Left kidney (tissue), 8 donors: ENCODE results near the gene GCLC. TPM values are rescaled to one million over a fixed set of nuclear protein-coding genes. Genes with fewer than 3 reads are reported as not detected.
"Not testable (repeated sequence)": the region's sequence is repeated elsewhere in the genome, so short reads cannot be mapped to it uniquely, and the experiment has no call there.

Experiments used
- DNase-seq: peaks from one replicate; pipeline ENCODE4 v3.0.0-alpha.2; 2013
- long read RNA-seq, 8 donors: transcript quantifications; one replicate each; lab custom pipeline, GENCODE V29; 2026
- polyA plus RNA-seq: library from polyadenylated mRNA; unstranded; fragments of 120-200 nt; gene quantifications from one replicate; pipeline ENCODE4 v1.2.1, GENCODE V29; 2013; ENCODE audit not compliant: insufficient read length

The GCLC gene
- polyA plus RNA-seq: 29.5 TPM
- long read RNA-seq, donor 1, partial matches to known transcripts: 0 of 2 reads
- long read RNA-seq, donor 1, other reads (novel, unspliced or antisense): 0 of 2 reads
- long read RNA-seq, donor 2, partial matches to known transcripts: 0 of 1 reads
- long read RNA-seq, donor 2, other reads (novel, unspliced or antisense): 0 of 1 reads
- long read RNA-seq, donor 3, transcript GCLC-215 (16 exons, 3,785 nt): major isoform, 6 of 12 reads
- long read RNA-seq, donor 3, partial matches to known transcripts: 5 of 12 reads
- long read RNA-seq, donor 3, other reads (novel, unspliced or antisense): 0 of 12 reads
- long read RNA-seq, donor 4: 0 reads
- long read RNA-seq, donor 5, transcript GCLC-215 (16 exons, 3,785 nt): major isoform, 5 of 6 reads
- long read RNA-seq, donor 5, partial matches to known transcripts: 0 of 6 reads
- long read RNA-seq, donor 5, other reads (novel, unspliced or antisense): 0 of 6 reads
- long read RNA-seq, donor 6: 0 reads
- long read RNA-seq, donor 7, partial matches to known transcripts: 0 of 1 reads
- long read RNA-seq, donor 7, other reads (novel, unspliced or antisense): 0 of 1 reads
- long read RNA-seq, donor 8, partial matches to known transcripts: 0 of 1 reads
- long read RNA-seq, donor 8, other reads (novel, unspliced or antisense): 0 of 1 reads

DNA sequence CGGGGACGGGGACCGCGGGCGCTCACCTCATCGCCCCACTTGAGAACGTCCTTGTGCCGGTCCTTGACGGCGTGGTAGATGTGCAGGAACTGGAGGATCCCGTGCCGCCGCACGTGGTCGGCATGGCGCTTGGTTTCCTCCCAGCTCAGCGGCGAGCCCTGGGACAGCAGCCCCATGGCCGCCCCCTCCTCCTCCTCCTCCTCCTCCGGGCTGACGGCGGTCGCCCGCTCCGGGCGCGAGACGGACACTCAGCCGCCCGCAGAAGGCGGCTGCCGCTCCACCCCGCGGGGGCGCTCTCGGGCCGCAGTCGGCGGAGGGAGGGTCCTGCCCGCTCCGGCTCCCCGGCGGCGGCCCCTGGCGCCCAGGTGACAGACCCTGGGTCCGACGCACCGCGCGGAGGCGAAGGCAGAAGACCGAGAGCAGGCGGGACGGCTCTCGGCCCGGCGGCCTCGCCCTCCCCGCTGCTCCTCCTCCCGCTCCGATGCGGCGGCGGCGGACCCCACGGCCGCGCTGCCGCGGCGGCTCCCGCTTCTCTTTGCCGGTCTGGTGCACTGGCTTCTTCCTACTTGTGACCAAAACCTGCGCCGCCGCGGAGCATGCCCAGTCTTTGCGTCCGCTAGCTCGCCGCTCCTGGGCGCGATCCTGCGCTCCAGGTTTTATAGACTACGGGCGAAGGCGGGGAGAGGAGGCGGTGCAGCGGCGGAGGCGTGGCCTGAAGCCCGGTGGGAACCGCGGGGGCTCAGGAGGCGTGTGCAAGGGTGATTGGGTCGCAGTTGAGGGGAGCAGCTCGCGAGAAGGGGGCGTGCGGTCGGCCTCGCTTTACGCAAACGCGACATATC is at the start of gene GCLC:
Gene GCLC, minus strand, starts transcription at position 632 of the 839 bp plus-strand sequence. Its CDS starts 456 bp downstream, at position 176.
- peak; percentile 94 for DNase-seq

DNA sequence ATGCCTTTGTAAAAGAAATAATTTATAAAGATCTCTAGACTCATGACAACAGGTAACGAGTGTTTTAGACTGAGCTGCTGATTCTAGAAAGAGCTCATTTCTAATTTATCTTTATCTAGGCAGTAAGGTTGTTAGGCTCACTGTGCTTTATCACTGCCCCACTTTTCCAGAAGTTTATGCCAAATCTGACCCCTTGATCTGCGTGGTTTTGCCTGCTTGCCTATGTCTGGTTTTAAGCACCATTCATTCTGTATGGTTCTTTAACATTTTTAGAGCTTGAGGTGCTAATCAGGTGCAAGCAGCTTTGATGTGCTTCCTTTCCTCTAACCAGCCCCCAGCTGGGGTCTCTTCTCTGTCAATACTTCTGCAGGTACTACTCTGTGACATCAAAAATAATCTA is 49.7 kb upstream of the GCLC start:
- DNase-seq: no peak

DNA sequence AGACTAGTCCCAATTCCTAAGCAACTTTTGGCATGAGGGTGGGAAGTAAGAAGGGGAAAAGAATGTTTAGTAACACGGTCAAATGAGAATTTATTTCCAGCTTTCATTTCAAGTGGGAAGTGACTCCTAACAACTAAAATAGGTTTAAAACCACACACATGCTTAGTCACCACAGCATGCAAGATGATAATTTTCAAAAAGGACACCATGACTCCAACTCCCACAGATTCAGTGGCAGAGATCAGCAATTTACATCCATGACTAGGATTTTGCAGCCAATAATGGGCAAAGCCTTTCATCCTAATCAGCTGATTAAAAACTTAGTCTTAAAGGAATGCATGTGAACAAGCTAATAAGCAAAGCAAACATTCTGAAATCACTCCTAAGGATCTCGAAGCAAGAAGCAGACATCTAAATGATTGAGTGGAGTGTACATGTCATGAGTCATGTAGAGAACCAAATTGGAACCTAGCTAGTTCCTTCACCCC is 48.1 kb upstream of the GCLC start:
- no peak for DNase-seq

DNA sequence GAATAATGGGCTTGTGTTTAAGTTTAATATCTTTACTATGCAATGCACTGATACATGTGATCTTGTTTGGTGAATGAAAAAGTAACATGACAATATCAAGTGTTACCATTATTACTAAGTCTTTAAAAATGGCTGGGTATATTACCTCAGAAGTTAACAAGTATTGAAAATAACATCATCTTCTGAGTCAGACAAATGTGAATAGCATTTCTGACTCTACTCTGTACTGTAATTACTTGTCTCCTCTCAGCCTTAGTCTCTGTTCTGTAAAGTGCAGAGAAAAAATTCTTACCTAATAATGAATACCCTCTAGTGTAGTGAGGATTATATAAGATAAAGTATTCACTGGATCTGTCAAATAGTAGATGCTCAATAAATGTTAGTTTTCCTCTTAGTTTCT is 47.0 kb upstream of the GCLC start:
- no peak for DNase-seq

DNA sequence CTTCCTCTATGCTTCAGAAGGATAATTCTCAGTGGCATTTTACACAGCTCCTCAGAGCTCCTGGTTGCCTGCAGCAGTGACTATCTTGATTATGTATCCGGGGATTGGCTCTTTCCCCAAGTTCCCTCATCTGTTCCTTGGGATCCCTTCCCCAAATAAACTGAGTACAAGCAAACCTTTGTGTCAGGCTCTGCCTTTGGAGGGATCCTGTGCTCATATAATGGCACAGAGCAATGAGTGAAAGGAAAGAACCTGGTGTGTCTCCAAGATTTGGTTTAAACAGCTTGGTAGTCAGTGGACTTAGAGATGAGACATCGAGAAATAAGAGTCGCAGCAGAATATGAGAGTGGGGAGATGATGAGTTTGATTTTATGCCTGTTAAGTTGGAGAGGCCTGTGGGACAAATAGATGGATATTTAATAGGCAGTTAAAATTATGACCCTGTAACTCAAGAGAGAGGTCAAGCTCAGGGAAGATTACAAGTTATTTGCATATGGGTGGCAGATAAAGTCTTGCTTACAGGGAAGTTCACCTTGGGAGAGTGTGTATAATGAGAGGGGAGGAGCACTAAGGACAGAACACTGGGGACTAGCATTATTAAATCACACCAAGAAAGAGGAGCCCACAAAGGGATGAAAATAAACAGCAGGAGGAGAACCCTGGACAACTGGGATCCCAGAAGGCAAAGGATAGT is 44.1 kb upstream of the GCLC start:
- no peak for DNase-seq

DNA sequence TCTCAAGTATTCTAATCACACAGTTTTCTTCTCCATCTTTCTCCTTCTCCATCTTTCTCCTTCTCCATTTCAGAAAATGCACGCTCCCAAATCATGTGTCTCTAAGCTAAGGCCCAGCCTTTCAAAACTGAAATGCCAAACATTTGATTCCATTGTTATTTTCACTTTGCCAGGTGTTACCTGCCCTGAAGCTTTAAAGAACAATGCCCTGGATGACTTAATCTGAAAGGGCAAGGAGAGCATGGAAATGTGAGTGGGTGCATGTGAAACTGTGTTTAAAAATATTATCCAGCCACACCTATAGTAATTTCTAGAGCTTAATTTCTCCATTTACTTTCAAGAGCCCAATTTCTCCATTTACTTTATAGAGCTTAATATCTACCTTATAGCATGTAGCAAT is 42.4 kb upstream of the GCLC start:
- no peak for DNase-seq

DNA sequence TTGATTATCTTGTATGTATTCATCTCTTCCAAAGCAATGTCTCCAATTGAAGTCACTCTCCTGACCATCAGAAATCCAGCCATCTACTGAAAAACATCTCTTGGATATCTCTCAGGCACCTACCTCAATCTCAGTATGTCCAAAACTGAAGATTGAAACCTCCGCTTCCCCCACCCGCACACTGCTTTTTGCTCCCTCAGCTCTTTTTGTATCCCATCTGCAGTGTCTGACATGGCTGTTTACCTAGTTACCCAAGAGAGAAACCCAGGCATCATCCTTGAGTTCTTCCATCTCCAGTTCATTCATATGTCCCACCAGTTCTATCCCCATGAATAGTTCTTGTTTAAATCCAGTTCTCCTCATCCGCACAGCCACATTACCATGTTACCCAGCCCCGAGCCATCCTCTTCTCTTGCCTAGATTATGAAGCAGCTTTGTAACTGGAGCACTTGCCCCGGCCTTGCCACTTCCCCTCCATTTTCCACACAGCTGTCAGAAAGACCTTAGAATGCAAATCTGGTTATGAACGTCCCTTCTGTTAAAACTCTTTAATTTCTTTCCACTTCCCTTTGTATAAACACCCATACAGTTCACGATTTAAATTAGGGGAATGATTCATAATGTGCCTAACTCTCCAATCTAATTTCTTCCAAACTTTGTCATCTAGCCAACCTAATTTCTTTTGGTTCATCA is 40.5 kb upstream of the GCLC start:
- no peak for DNase-seq

DNA sequence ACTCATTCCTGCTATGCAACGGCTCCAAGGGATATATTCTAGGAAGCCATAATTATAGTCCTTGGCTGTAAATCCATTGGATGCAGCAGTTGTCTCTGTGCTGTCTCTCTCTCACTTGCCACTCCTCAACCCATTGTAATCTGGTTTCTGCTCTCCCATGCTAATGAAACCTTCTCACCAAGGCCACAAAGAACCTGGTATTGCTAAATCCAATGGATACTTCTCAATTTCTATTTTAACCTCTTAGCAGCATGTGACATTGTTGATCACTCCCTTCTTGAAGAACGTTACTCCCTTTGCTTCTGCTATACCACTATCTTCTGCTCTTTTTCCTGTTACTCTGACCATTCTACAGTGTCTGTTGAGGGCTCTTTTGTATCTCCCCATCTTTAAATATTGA is 39.8 kb upstream of the GCLC start:
- no peak for DNase-seq

DNA sequence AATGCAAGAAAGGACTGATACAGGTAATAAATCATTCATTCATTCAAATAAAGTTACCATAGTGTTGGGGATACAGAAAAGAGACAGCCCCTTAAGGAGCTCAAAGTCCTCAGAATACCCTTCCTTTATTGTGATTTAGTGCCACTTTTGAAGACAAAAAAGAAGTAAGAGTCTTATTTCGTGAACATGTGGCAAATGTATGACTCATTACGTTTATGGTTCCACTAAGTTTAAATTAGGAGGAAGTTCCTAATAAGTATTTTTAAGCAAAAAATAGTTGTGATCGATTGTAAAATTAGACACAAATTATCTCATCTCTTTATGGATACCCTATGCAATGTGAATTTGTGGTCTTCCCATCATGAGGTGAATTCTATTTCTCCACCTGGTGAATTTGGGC is 38.5 kb upstream of the GCLC start:
- DNase-seq: no peak

DNA sequence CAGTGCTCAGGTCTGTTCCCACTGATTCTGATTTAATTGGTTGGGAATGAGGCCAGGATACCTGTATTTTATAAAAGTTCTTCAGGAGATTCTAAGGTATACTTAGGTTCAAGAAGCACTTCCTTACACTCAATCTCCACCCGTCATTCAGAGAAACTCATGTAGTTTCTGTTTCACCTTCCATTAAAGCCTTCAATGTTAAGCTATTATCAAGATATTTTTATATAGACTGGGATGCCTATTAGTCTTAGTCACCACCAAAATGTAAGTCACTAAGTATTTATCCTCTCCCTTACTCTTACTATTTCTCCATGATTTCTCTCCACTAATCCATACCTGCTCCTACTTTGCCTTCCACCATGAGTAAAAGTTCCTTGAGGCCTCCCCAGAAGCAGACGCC is 38.1 kb upstream of the GCLC start:
- no peak for DNase-seq

DNA sequence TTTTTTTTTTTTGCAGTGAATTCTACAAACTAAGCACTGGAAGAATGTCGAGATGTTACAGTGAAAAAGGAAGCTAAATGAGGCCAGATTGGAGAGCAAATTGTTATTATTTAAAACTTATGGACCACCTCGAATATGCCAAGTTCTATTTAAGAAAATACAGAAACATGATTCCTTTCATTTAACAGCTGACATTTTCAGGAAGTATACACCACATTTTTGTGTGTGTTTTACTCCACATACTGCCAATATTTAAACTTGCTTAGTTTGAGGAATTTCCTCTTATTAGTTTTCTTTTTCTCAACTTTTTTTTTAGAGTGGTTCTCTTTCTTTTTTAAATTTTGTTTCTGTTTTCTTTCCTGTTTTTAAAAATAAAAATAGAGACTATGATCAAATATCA is 37.0 kb upstream of the GCLC start:
- peak; percentile 19 for DNase-seq

DNA sequence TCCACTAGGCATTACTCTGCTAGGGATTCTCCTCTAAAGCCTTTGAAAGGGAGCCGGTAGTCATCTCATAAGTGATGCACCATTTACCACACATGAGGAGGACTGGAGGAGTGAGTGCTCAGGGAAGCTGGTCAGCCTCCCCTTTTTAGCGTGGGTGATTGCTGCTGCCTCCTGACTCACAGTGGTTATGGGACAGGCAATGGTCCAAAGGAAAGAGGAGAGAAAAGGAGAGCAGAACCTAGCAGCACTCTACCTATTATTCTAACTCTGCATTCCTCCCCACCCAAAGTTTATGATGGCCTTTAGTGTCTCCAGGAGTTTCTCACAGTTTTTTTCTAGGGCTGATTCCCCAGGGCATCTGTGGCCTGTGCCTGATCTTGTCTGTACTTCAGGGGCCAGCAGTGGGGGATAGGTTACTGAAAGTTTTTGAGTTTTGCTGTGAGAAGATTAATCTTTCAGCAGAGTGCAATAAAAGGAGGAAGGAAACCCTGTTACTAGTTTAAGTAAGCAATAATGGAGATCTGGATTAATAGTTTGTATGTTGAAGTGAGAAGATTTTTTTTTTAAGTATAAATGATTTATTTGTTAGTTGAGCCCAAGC is 36.4 kb upstream of the GCLC start:
- DNase-seq: peak; percentile 21

DNA sequence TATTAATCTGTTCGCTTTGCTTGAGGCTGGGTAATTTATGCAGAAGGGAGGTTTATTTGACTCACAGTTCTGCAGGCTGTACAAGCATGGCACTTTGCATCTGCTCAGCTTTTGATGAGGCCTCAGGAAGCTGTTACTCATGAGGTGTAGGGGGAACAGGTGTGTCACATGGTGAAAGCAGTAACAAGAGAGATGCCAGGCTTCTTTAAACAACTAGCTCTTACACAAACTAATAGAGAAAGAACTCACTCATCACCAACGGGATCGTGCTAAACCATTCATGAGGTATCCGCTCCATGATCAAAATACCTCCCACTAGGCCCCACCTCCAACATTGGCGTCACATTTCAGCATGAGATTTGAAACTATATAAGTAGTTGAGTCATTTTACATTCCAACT is 34.4 kb upstream of the GCLC start:
- no peak for DNase-seq

DNA sequence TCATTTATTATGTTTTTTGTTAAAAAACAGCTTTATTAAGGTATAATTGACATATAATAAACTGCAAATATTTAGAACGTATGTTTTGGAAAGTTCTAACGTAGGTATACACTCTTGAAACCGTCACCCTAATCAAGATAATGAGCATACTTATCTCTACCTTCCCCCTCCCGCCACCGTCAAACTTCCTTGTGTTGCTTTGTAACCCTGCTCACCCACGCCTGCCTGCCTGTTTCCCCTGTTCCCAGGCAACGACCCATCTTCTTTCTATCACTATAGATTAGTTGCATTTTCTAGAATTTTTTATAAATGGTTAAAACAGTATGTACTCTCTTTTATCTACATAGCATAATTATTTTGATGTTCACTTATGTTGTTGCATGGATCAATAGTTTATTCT is 33.5 kb upstream of the GCLC start:
- DNase-seq: no peak

DNA sequence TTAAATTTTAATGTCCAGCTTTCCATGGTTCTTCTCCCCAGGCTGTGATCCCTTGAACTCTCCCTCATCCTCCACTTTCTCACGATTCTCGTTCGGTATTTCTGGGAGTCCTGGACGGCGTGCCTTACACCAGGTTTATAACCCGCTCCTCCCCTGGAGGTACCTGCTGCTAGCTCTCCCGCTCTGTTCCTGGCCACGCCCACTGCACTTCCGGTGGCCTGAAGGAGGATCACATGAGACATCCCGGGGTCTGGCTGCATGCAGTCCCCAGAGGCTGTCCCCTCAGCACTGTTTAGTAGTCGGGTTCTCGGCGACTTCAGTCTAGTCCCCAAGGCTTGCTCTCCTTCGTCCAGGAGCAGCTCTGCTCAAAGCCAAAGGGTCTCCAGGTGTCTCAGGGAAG is 28.4 kb upstream of the GCLC start:
- DNase-seq: no peak

DNA sequence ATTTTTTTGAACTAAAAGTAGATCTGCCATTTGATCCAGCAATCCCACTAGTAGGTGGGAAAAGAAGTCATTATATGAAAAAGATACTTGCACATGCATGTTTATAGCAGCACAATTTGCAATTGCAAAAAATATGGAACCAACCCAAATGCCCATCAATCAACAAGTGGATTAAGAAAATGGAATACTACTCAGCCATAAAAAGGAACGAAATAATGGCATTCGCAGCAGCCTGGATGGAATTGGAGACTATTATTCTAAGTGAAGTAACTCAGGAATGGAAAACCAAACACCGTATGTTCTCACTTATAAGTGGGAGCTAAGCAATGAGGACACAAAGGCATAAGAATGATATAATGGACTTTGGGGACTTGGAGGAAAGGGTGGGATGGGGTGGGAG is 27.5 kb upstream of the GCLC start:
- DNase-seq: not testable (repeated sequence)

DNA sequence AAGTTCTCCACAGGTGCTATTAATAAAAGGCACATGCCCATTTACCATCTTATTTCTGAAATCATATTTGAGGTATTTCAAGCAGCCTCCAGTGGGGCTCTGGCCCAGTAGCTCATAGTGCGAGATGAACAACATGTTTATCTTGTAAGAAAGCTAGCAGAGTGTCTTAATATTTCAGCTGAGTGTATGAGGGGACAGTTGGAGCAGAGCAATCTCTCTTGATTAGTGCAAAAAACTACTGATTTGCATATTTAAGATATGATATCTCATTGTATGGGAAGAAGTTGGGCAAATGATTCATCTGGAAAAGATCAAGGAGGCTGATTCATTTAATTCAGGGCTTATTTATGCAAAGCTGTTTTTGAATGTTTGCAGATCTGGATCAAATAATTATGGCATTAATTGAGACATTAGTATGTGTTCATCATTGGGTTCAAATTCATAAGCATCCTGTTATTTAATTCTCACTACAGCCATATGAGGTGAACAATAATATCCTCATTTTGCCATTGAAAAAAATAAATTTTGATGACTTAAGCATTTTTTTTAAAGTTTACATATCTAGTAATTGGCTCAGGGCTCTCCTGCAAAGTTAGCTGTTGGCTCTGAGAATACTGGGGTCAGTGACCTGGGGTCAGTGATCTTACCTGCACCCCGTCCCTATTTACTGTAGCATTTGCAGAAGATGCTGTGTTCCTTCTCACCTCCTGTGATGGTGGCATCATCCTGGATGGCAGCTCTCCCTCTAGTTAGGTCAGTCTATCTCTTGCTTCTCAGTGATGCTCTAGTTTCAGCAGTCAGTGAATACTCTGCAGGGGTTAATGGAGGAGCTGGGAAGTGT is 24.1 kb upstream of the GCLC start:
- DNase-seq: no peak

DNA sequence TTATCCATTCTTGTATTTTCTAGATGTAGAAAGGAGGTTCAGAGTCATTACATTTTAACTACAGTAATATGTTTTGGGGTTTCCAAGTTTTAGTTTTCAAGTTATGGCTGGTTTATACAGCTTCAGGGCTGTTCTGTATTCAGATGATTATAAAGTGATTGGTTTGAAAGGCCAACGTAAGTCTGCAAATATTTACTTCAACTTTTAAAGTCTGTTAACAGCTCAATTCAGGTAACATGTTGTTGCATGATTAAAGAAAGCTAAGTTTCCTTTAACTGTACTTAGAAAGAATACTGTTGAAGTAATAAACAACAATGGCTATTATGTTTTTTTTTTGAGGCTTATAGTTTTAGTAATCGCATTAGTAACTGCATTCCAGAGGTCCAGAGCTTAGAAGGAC is 22.8 kb upstream of the GCLC start:
- DNase-seq: no peak

DNA sequence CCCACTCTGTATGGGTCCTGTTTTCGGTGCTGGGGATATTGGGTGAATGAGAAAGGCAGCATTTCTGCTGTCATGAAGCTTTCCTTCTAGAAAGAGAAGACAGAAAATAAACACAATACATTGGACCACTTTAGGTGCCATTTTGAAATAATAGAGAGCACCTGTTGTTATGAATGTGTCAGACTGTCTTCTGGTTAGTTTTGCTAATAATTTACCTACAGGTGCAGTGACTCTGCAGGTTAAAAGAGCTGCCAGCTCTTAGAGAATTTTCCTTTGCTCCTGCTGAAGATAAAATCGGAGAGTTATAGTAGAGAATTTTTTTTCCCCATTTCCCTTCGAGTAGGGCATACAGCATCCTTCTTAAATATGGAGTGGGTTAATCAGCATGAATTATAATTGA is 21.9 kb upstream of the GCLC start:
- no peak for DNase-seq

DNA sequence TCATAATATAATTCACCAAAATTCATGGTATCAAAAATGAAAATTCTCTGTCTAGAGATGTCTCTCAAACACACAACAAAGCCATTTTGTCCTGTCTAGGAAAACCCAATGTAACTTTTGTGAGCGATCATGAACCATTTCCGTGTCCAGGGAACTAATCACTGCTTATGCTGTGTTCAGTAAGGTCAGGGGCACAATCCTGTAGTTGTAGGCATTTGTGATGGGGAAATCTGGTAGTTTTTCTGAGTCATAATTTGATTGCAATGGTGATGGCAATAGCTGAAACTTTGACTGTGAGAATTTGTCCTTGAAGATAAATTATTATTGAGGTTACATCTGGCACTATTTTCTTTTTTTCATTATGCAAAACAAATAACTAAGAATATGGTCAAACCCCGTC is 21.0 kb upstream of the GCLC start:
- no peak for DNase-seq
